ENCODE results near the gene RSBN1. TPM values are rescaled to one million over a fixed set of nuclear protein-coding genes. Genes with fewer than 3 reads are reported as not detected.

The RSBN1 gene
- polyA plus RNA-seq, 1 of the 3 experiments (the other 2 are of a cell fraction) = 4.0 TPM

DNA sequence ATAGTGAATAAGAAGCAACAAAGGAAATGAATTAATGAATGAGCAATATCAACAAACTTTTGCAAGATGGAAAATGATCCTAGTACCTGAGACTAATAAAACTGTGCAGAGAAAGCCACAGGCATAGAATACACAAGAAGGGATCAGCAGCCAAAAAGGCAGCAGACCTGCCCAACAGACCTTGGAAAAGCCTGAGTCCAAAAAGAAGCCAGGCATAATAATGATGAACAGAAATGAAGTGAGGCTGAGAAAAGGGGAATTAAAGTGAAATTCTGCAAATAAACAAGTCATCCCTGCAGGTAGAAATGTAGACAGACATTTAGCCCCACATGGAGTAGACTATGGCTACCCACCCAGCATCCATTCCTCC is 42.7 kb downstream of the RSBN1 start:
- Histone ChIP-seq H4K20me1 (ENCODE audit: insufficient read depth) (no peaks in the 10 kb centered on the region), H2AFZ (ENCODE audit: low read depth) (no peak overlapping the region), H3K27ac (ENCODE audit: low read depth in 2 of 2, low read length in 1 of 2) (peak overlapping the region in 1 of 2 experiments; percentile 14; a peak in 1 of 4 replicates), H3K27me3 (ENCODE audit: insufficient read depth) (no peaks in the 10 kb centered on the region), H3K4me1 (ENCODE audit: control insufficient read depth in 1 of 2, insufficient read depth in 2 of 2, low read depth in 1 of 2, low read length in 1 of 2) (peaks cover 3 to 14% of the 10 kb centered on the region in 2 experiments; a peak in 3 of 4 replicates), H3K4me2 (peak overlapping the region; percentile 36; the same call in 1 of the 2 replicates), H3K79me2 (ENCODE audit: insufficient read depth) (peaks cover 31% of the 10 kb centered on the region), H3K4me3 (ENCODE audit: low read depth in 2 of 2, low read length in 1 of 2) (no peak overlapping the region; a peak in 1 of 4 replicates), H3K9me2 (no peaks in the 10 kb centered on the region), H3K9ac (no peak overlapping the region), H3F3A (replicated peaks; ENCODE audit: insufficient read depth) (peaks cover 3% of the 10 kb centered on the region), H3K36me3 (replicated peaks in 1 of 2; ENCODE audit: control insufficient read depth in 1 of 2, insufficient read depth in 2 of 2, low read length in 1 of 2) (peaks cover 41 to 46% of the 10 kb centered on the region in 2 experiments), H3K9me3 (no peaks in the 10 kb centered on the region)
- TF ChIP-seq FOSL2 (IDR thresholded peaks at IDR 0.05; ENCODE audit: borderline replicate concordance, low read depth) = no peak
- TF ChIP-seq MEF2A (IDR thresholded peaks at IDR 0.05; ENCODE audit: borderline replicate concordance, low read depth) = no peak
- TF ChIP-seq, protein P1, sequence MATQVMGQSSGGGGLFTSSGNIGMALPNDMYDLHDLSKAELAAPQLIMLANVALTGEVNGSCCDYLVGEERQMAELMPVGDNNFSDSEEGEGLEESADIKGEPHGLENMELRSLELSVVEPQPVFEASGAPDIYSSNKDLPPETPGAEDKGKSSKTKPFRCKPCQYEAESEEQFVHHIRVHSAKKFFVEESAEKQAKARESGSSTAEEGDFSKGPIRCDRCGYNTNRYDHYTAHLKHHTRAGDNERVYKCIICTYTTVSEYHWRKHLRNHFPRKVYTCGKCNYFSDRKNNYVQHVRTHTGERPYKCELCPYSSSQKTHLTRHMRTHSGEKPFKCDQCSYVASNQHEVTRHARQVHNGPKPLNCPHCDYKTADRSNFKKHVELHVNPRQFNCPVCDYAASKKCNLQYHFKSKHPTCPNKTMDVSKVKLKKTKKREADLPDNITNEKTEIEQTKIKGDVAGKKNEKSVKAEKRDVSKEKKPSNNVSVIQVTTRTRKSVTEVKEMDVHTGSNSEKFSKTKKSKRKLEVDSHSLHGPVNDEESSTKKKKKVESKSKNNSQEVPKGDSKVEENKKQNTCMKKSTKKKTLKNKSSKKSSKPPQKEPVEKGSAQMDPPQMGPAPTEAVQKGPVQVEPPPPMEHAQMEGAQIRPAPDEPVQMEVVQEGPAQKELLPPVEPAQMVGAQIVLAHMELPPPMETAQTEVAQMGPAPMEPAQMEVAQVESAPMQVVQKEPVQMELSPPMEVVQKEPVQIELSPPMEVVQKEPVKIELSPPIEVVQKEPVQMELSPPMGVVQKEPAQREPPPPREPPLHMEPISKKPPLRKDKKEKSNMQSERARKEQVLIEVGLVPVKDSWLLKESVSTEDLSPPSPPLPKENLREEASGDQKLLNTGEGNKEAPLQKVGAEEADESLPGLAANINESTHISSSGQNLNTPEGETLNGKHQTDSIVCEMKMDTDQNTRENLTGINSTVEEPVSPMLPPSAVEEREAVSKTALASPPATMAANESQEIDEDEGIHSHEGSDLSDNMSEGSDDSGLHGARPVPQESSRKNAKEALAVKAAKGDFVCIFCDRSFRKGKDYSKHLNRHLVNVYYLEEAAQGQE (IDR thresholded peaks at IDR 0.05; ENCODE audit: low read depth, low read length) = no peak
- no peak for TF ChIP-seq SMC3 (IDR thresholded peaks at IDR 0.05; ENCODE audit: low read depth, low read length)
- no peak for TF ChIP-seq NRF1 (IDR thresholded peaks at IDR 0.05; ENCODE audit: low read depth, low read length)
- TF ChIP-seq RCOR1 (IDR thresholded peaks at IDR 0.05; ENCODE audit: low read length) = no peak
- TF ChIP-seq RXRA (IDR thresholded peaks at IDR 0.05; ENCODE audit: borderline replicate concordance, low read depth) = no peak
- TF ChIP-seq, protein P2, sequence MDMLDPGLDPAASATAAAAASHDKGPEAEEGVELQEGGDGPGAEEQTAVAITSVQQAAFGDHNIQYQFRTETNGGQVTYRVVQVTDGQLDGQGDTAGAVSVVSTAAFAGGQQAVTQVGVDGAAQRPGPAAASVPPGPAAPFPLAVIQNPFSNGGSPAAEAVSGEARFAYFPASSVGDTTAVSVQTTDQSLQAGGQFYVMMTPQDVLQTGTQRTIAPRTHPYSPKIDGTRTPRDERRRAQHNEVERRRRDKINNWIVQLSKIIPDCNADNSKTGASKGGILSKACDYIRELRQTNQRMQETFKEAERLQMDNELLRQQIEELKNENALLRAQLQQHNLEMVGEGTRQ (IDR thresholded peaks at IDR 0.05; ENCODE audit: borderline replicate concordance, low read depth, low read length) = no peak
- TF ChIP-seq ELF1 (IDR thresholded peaks at IDR 0.05) = no peak
- no peak for TF ChIP-seq FOXJ3 (CRISPR knock-in tag; IDR thresholded peaks at IDR 0.05)
- TF ChIP-seq TAF1 (IDR thresholded peaks at IDR 0.05; ENCODE audit: borderline replicate concordance, low read depth, low read length) = no peak
- TF ChIP-seq POLR2AphosphoS5 (IDR thresholded peaks at IDR 0.05; ENCODE audit: low read depth, low read length) = no peak
- ChIA-PET POLR2A (no interaction called here), CTCF (interaction anchor here (1.4 kb wide), 1 partner anchor 697 kb away, joined by 3 read pairs; the partner anchor contains the start of gene LRIG2)
- DNase-seq = no peak

GRCh38 chr1:113768916-113769600 is 43.2 kb downstream of the RSBN1 start:
- DNase-seq = no peak
- Histone ChIP-seq H3K4me2 (peak overlapping the region; percentile 36; the same call in 1 of the 2 replicates), H3K27me3 (ENCODE audit: insufficient read depth) (no peaks in the 10 kb centered on the region), H3K79me2 (ENCODE audit: insufficient read depth) (peaks cover 31% of the 10 kb centered on the region), H3K9ac (no peak overlapping the region), H3K4me1 (ENCODE audit: control insufficient read depth in 1 of 2, insufficient read depth in 2 of 2, low read depth in 1 of 2, low read length in 1 of 2) (peaks cover 3 to 14% of the 10 kb centered on the region in 2 experiments; a peak in 3 of 4 replicates), H3K9me2 (no peaks in the 10 kb centered on the region), H3F3A (replicated peaks; ENCODE audit: insufficient read depth) (peaks cover 3% of the 10 kb centered on the region), H4K20me1 (ENCODE audit: insufficient read depth) (no peaks in the 10 kb centered on the region), H3K4me3 (ENCODE audit: low read depth in 2 of 2, low read length in 1 of 2) (no peak overlapping the region; a peak in 1 of 4 replicates), H3K36me3 (replicated peaks in 1 of 2; ENCODE audit: control insufficient read depth in 1 of 2, insufficient read depth in 2 of 2, low read length in 1 of 2) (peaks cover 45 to 48% of the 10 kb centered on the region in 2 experiments), H3K27ac (ENCODE audit: low read depth in 2 of 2, low read length in 1 of 2) (no peak overlapping the region), H2AFZ (ENCODE audit: low read depth) (no peak overlapping the region), H3K9me3 (no peaks in the 10 kb centered on the region)
- ChIA-PET CTCF (interaction anchor here (1.1 kb wide), 1 partner anchor 22 kb away, joined by 3 read pairs; no protein-coding TSS in a partner anchor), POLR2A (no interaction called here)
- TF ChIP-seq GATA2 (CRISPR knock-in tag; IDR thresholded peaks at IDR 0.05) (no peak), EZH2phosphoT487 (IDR thresholded peaks at IDR 0.05; ENCODE audit: borderline replicate concordance, low read depth) (no peak)
- TF ChIP-seq, protein P3, sequence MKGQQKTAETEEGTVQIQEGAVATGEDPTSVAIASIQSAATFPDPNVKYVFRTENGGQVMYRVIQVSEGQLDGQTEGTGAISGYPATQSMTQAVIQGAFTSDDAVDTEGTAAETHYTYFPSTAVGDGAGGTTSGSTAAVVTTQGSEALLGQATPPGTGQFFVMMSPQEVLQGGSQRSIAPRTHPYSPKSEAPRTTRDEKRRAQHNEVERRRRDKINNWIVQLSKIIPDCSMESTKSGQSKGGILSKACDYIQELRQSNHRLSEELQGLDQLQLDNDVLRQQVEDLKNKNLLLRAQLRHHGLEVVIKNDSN (IDR thresholded peaks at IDR 0.05; ENCODE audit: borderline replicate concordance, low read depth) = no peak
- 39% methylated on average over 1 of the region's 1 CpG for WGBS (ENCODE audit: low lambda C conversion rate)
